B cell (primary cell): Measurements from ENCODE around the gene SHC2. TPM values are rescaled to one million over a fixed set of nuclear protein-coding genes. Genes with fewer than 3 reads are reported as not detected.

ENCODE experiments used
- ATAC-seq: fragments of 200-7000 bp; cut with Tn5 transposase; one replicate; pipeline ENCODE4 v1.10.0; 2021; ENCODE audit warnings: low read depth, mild to moderate bottlenecking, moderate number of reproducible peaks, moderate library complexity
- CTCF ChIA-PET: fragments of 350-600 bp; sonication (Branson Sonifier 250); formaldehyde crosslinking; loops from one replicate; lab custom pipeline; 2021; ENCODE audit warnings: antibody characterized with exemption, inconsistent platforms; lab: Charles Lee
- POLR2A ChIA-PET: fragments of 350-600 bp; sonication (Branson Sonifier 250); formaldehyde crosslinking; loops from one replicate; lab custom pipeline; 2021; ENCODE audit warnings: antibody characterized with exemption; lab: Charles Lee
- DNase-seq: peaks from one replicate; pipeline ENCODE4 v3.0.0; 2013
- H2AFZ ChIP-seq: 2 replicates; pipeline ENCODE4 v1.6.1; 2012; ENCODE audit warnings: mild to moderate bottlenecking, low read depth, low read length; ENCODE audit not compliant: insufficient read depth, poor library complexity, severe bottlenecking
- H3K27ac ChIP-seq, 2 donors: 1 replicate in 1 of 2; 2 replicates in 1 of 2; pipeline ENCODE4 v1.5.1; 2012 to 2013; ENCODE audit warnings: low read length in 2 of 2, mild to moderate bottlenecking in 2 of 2, moderate library complexity in 1 of 2
- H3K27me3 ChIP-seq, 4 experiments: fragments of 200-600 bp in 1 of 4; sonication (generic) in 1 of 4; replicated peaks in 1 of 4; 1 replicate in 2 of 4; 2 replicates in 2 of 4; pipeline versions ENCODE4 v1.6.1 to v1.7.0; 2013 to 2016; ENCODE audit warnings: low read length in 3 of 4, mild to moderate bottlenecking in 2 of 4, mixed read lengths in 1 of 4, moderate library complexity in 1 of 4; ENCODE audit not compliant: insufficient read depth in 4 of 4, control insufficient read depth in 3 of 4; ENCODE audit errors: control extremely low read depth in 1 of 4
- H3K36me3 ChIP-seq, 2 experiments: replicated peaks in 1 of 2; 1 replicate in 1 of 2; 2 replicates in 1 of 2; pipeline versions ENCODE4 v1.6.1 to v1.7.1; 2013; ENCODE audit warnings: low read length in 1 of 2; ENCODE audit not compliant: insufficient read depth in 2 of 2, control insufficient read depth in 1 of 2; ENCODE audit errors: control extremely low read depth in 1 of 2, extremely low read depth in 1 of 2
- H3K4me1 ChIP-seq, 2 donors: fragments of 200-600 bp in 1 of 2; sonication (generic) in 1 of 2; 1 replicate in 1 of 2; 2 replicates in 1 of 2; pipeline versions ENCODE4 v1.5.1 to v1.6.1; 2013 to 2017; ENCODE audit warnings: low read length in 2 of 2; ENCODE audit not compliant: control insufficient read depth in 2 of 2, insufficient read depth in 2 of 2
- H3K4me2 ChIP-seq: replicated peaks from 2 replicates; pipeline ENCODE3; 2012; ENCODE audit warnings: mild to moderate bottlenecking, low read depth, low read length; ENCODE audit not compliant: poor library complexity, severe bottlenecking
- H3K4me3 ChIP-seq, 5 experiments: fragments of 200-600 bp in 1 of 5; sonication (generic) in 1 of 5; 1 replicate in 3 of 5; 2 replicates in 2 of 5; pipeline versions ENCODE4 v1.5.1 to v1.7.0; 2011 to 2016; ENCODE audit warnings: low read length in 4 of 5, mild to moderate bottlenecking in 4 of 5, low read depth in 2 of 5, control low read depth in 1 of 5, moderate library complexity in 1 of 5; ENCODE audit not compliant: insufficient read depth in 1 of 5; ENCODE audit errors: control extremely low read depth in 1 of 5, extremely low read depth in 1 of 5
- H3K79me2 ChIP-seq: fragments of 200-600 bp; sonication (generic); one replicate; pipeline ENCODE4 v1.6.0; 2016; ENCODE audit warnings: low read length; ENCODE audit not compliant: control insufficient read depth, insufficient read depth
- H3K9ac ChIP-seq: fragments of 200-600 bp; sonication (generic); 2 replicates; pipeline ENCODE4 v1.6.1; 2017; ENCODE audit warnings: mild to moderate bottlenecking, low read length, moderate library complexity
- H3K9me3 ChIP-seq, 3 donors: one replicate each; pipeline versions ENCODE4 v1.6.1 to v1.7.1; 2013; ENCODE audit warnings: low read length in 2 of 3; ENCODE audit not compliant: control insufficient read depth in 2 of 3, insufficient read depth in 1 of 3; ENCODE audit errors: control extremely low read depth in 1 of 3
- H4K20me1 ChIP-seq: 2 replicates; pipeline ENCODE4 v1.6.0; 2012; ENCODE audit warnings: mild to moderate bottlenecking, low read length; ENCODE audit not compliant: insufficient read depth, control insufficient read depth, poor library complexity, severe bottlenecking
- H3K27ac Mint-ChIP-seq: one replicate; pipeline ENCODE4 v1.8.0; 2021; ENCODE audit warnings: mixed read lengths
- H3K27me3 Mint-ChIP-seq: one replicate; pipeline ENCODE4 v1.8.0; 2021; ENCODE audit warnings: mixed read lengths
- H3K4me1 Mint-ChIP-seq: one replicate; pipeline ENCODE4 v1.8.0; 2021; ENCODE audit warnings: mixed read lengths
- H3K4me3 Mint-ChIP-seq: one replicate; pipeline ENCODE4 v1.8.0; 2021; ENCODE audit warnings: mixed read lengths
- H3K9me3 Mint-ChIP-seq: one replicate; pipeline ENCODE4 v1.8.0; 2022; ENCODE audit warnings: mixed read lengths; ENCODE audit not compliant: insufficient read depth
- CTCF ChIP-seq: fragments of 200-600 bp; IDR thresholded peaks from one replicate; pipeline ENCODE4 v1.8.0; 2022; ENCODE audit warnings: antibody characterized with exemption, mild to moderate bottlenecking
- EZH2 ChIP-seq: IDR thresholded peaks from 2 replicates; pipeline ENCODE4 v1.6.1; 2012; ENCODE audit warnings: borderline replicate concordance, low read depth, mild to moderate bottlenecking, moderate library complexity, low read length; ENCODE audit not compliant: insufficient read depth, poor library complexity, severe bottlenecking
- WGBS: methylation state at CpG from one replicate; pipeline ENCODE4 v1.1.5; 2013; ENCODE audit warnings: missing lambda C conversion rate; ENCODE audit not compliant: insufficient coverage; 5-methylcytosine and 5-hydroxymethylcytosine counted together
- intact Hi-C: fragments of 100-400 bp; cut with micrococcal nuclease; formaldehyde crosslinking; loops from one replicate; pipeline ENCODE4 v1.10.0; 2022
- polyA plus RNA-seq: library from polyadenylated mRNA; depleted of rRNA; stranded (reverse); fragments of >200 nt; gene quantifications from 2 replicates; pipeline ENCODE4 v1.2.3, GENCODE V29; 2012
- total RNA-seq, 2 donors: library from RNA; stranded (reverse); fragments of 120-200 nt in 1 of 2; gene quantifications; 1 replicate in 1 of 2; 2 replicates in 1 of 2; pipeline versions ENCODE4 v1.2.3 to v1.2.4, GENCODE V29; 2013 to 2022

The SHC2 gene
- total and polyA plus RNA-seq, 2 donors (not counting 1 experiment from before 2014, with no cell fraction given) = 0.19 TPM; not detected in 1

DNA sequence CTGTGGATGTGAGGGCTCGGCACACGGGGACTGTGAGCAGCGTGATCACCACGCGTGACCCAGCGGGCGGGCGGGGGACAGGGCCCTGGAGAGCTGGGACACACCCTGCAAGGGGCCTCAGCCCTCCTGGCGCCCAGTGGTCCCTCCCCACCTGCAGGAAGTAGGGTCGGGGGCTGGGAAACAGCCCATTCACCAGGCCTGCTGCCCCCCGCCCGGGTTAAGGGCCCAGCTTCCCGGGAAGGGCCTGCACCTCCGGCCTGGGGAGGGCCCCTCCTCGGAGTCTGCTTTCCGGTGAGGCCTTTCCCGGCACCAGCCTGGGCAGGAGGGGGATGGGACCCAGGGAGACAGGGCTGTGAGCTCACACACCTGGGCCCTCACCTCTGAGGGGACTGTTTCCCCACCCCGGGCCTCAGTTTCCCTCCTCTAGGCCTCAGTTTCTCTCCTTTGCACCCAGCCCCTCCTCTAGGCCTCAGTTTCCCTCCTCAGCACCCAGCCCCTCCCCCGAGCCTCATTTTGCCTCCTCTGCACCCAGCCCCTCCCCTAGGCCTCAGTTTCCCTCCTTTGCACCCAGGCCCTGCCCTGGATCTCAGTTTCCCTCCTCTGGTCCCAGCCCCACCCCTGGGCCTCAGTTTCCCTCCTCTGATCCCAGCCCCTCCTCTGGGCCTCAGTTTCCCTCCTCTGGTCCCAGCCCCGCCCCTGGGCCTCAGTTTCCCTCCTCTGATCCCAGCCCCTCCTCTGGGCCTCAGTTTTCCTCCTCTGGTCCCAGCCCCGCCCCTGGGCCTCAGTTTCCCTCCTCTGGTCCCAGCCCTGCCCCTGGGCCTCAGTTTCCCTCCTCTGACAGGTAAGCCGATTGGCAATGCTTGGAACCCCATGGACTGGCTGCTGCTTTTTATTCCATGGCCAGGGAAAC lies 33.6 kb upstream of the SHC2 start:
- Histone ChIP-seq H3K4me3 (no peak overlapping the region), H3K79me2 (no peaks in the 10 kb centered on the region), H3K36me3 (no peaks in the 10 kb centered on the region), H3K4me2 (no peak overlapping the region), H3K4me1 (peaks cover 16 to 23% of the 10 kb centered on the region in 2 donors), H3K27ac (no peak overlapping the region), H3K27me3 (peaks cover 0 to 42% (median 14%) of the 10 kb centered on the region in 4 experiments), H3K9me3 (peaks cover 0 to 33% (median 0%) of the 10 kb centered on the region in 3 donors), H2AFZ (no peak overlapping the region), H4K20me1 (no peaks in the 10 kb centered on the region), H3K9ac (no peak overlapping the region)
- no peak overlapping the region for H3K27ac Mint-ChIP-seq
- ChIA-PET POLR2A (no interaction called here), CTCF (no interaction called here)
- TF ChIP-seq EZH2 = no peak
- no peak for TF ChIP-seq CTCF
- ATAC-seq (no peak), DNase-seq (no peak)
- no peaks in the 10 kb centered on the region for H3K9me3 Mint-ChIP-seq
- H3K27me3 Mint-ChIP-seq = peaks cover 10% of the 10 kb centered on the region
- intact Hi-C loops = no loop called here
- WGBS = 33% methylated on average over 21 of the region's 22 CpGs
- peaks cover 4% of the 10 kb centered on the region for H3K4me1 Mint-ChIP-seq
- no peak overlapping the region for H3K4me3 Mint-ChIP-seq
